ENCODE data around the gene UNC5A.

- TF ChIP-seq CTCF (conservative IDR thresholded peaks at IDR 0.05) (no peak), EZH2 (IDR thresholded peaks at IDR 0.05; ENCODE audit: low read depth) (no peak)
Observed at GRCh38 chr5:176771102-176771845, 39.1 kb upstream of the UNC5A start.

Data from PC-9 (cell line).